ENCODE measurements around the gene ACOXL. TPM values are rescaled to one million over a fixed set of nuclear protein-coding genes. Genes with fewer than 3 reads are reported as not detected.

ACOXL gene
- polyA plus RNA-seq, 3 donors = 0.35 TPM; not detected in 2

- no peak for TF ChIP-seq CTCF (IDR thresholded peaks at IDR 0.05)
- H3K4me2 ChIP-seq (replicated peaks; ENCODE audit: extremely low read depth, low read length, poor library complexity, severe bottlenecking) = no peak overlapping the region
- H3K27me3 ChIP-seq (ENCODE audit: control insufficient read depth in 2 of 2, insufficient read depth in 2 of 2, low read length in 2 of 2) = no peaks in the 10 kb centered on the region
- peaks cover 0 to 2% (median 0%) of the 10 kb centered on the region in 7 donors for H3K9me3 Mint-ChIP-seq
- H3K9ac ChIP-seq (ENCODE audit: insufficient read depth, low read length, poor library complexity, severe bottlenecking) = no peak overlapping the region
- peaks cover 51 to 53% of the 10 kb centered on the region in 2 donors for H3K36me3 Mint-ChIP-seq
- H3K9me3 ChIP-seq (replicated peaks in 1 of 2; ENCODE audit: control insufficient read depth in 1 of 2, insufficient read depth in 1 of 2, low read length in 2 of 2) = no peaks in the 10 kb centered on the region
- peaks cover 7 to 11% of the 10 kb centered on the region in 2 donors for H3K4me1 ChIP-seq (ENCODE audit: control insufficient read depth in 1 of 2, insufficient read depth in 2 of 2, low read length in 2 of 2)
- no peak overlapping the region for H2AFZ ChIP-seq (ENCODE audit: insufficient read depth, low read depth, low read length, poor library complexity, severe bottlenecking)
- peaks cover 16 to 18% (median 17%) of the 10 kb centered on the region in 3 donors for H3K27me3 Mint-ChIP-seq (ENCODE audit: low read depth in 3 of 3)
- no peak for DNase-seq
- no peak overlapping the region for H3K27ac ChIP-seq (ENCODE audit: low read depth in 1 of 2, low read length in 2 of 2)
- H3K27ac Mint-ChIP-seq = no peak overlapping the region
- no peaks in the 10 kb centered on the region for H3K79me2 ChIP-seq (ENCODE audit: insufficient read depth, low read length)
- H3K36me3 ChIP-seq (replicated peaks in 1 of 2; ENCODE audit: control insufficient read depth in 1 of 2, insufficient read depth in 2 of 2, low read length in 2 of 2) = peaks cover 36 to 42% of the 10 kb centered on the region in 2 donors
- H4K20me1 ChIP-seq (ENCODE audit: insufficient read depth, low read length) = peaks cover 34% of the 10 kb centered on the region
- WGBS (ENCODE audit: insufficient coverage) = 100% methylated on average over 1 of the region's 9 CpGs
- no peak overlapping the region for H3K4me3 Mint-ChIP-seq
- intact Hi-C loops (cut with micrococcal nuclease) = no loop called here
- H3K4me1 Mint-ChIP-seq = peaks cover 12% of the 10 kb centered on the region
- no peak overlapping the region for H3K4me3 ChIP-seq (replicated peaks in 1 of 3; ENCODE audit: low read depth in 2 of 3, low read length in 3 of 3)
Measured at GRCh38 chr2:111167076-111167862, 434.9 kb downstream of the ACOXL start.

- peaks cover 4 to 6% of the 10 kb centered on the region in 2 donors for H3K4me1 ChIP-seq (ENCODE audit: control insufficient read depth in 1 of 2, insufficient read depth in 2 of 2, low read length in 2 of 2)
- H3K4me3 Mint-ChIP-seq = no peak overlapping the region
- peaks cover 29% of the 10 kb centered on the region for H4K20me1 ChIP-seq (ENCODE audit: insufficient read depth, low read length)
- H3K27ac Mint-ChIP-seq = no peak overlapping the region
- H3K27ac ChIP-seq (ENCODE audit: low read depth in 1 of 2, low read length in 2 of 2) = no peak overlapping the region
- no peaks in the 10 kb centered on the region for H3K27me3 ChIP-seq (ENCODE audit: control insufficient read depth in 2 of 2, insufficient read depth in 2 of 2, low read length in 2 of 2)
- no peak overlapping the region for H2AFZ ChIP-seq (ENCODE audit: insufficient read depth, low read depth, low read length, poor library complexity, severe bottlenecking)
- peaks cover 15 to 21% (median 17%) of the 10 kb centered on the region in 3 donors for H3K27me3 Mint-ChIP-seq (ENCODE audit: low read depth in 3 of 3)
- H3K9me3 ChIP-seq (replicated peaks in 1 of 2; ENCODE audit: control insufficient read depth in 1 of 2, insufficient read depth in 1 of 2, low read length in 2 of 2) = no peaks in the 10 kb centered on the region
- no peaks in the 10 kb centered on the region for H3K79me2 ChIP-seq (ENCODE audit: insufficient read depth, low read length)
- H3K9ac ChIP-seq (ENCODE audit: insufficient read depth, low read length, poor library complexity, severe bottlenecking) = no peak overlapping the region
- no CpG with 5 or more reads among the region's 4 CpGs for WGBS (ENCODE audit: insufficient coverage)
- H3K4me2 ChIP-seq (replicated peaks; ENCODE audit: extremely low read depth, low read length, poor library complexity, severe bottlenecking) = no peak overlapping the region
- no peak for DNase-seq
- peaks cover 7% of the 10 kb centered on the region for H3K4me1 Mint-ChIP-seq
- H3K4me3 ChIP-seq (replicated peaks in 1 of 3; ENCODE audit: low read depth in 2 of 3, low read length in 3 of 3) = no peak overlapping the region
- peaks cover 48 to 50% of the 10 kb centered on the region in 2 donors for H3K36me3 Mint-ChIP-seq
- TF ChIP-seq CTCF (IDR thresholded peaks at IDR 0.05) = no peak
- peaks cover 0 to 2% (median 0%) of the 10 kb centered on the region in 7 donors for H3K9me3 Mint-ChIP-seq
- intact Hi-C loops (cut with micrococcal nuclease) = no loop called here
- H3K36me3 ChIP-seq (replicated peaks in 1 of 2; ENCODE audit: control insufficient read depth in 1 of 2, insufficient read depth in 2 of 2, low read length in 2 of 2) = peaks cover 36 to 41% of the 10 kb centered on the region in 2 donors
Measured at GRCh38 chr2:111167863-111168162, 435.4 kb downstream of the ACOXL start.

Other genes with a start within 250 kb of the ACOXL start
- gene RGPD6, start 155.4 kb upstream of the ACOXL start, polyA plus RNA-seq = 1 to 10 TPM in 1 of 3 donors, under 1 TPM in 1, not detected in 1; 0.11 to 3.0 TPM
- gene BUB1, start 54.5 kb upstream of the ACOXL start, polyA plus RNA-seq = under 1 TPM; 0.11 to 0.30 (median 0.24) TPM